Body of pancreas (tissue), 4 donors: ENCODE data around the gene CPSF3. TPM values are rescaled to one million over a fixed set of nuclear protein-coding genes. Genes with fewer than 3 reads are reported as not detected.

Experiments
- ATAC-seq: fragments of 150-250 bp; one replicate; pipeline ENCODE4 v1.9.1; 2016
- DNase-seq, 4 donors: peaks; one replicate each; pipeline ENCODE4 v3.0.0-alpha.2; 2019
- H3K27ac ChIP-seq, 4 donors: fragments of 200-600 bp; sonication (generic); 1 replicate in 3 of 4; 2 replicates in 1 of 4; pipeline versions ENCODE4 v1.5.1 to v1.6.1; 2016 to 2019; ENCODE audit warnings: mild to moderate bottlenecking in 1 of 4, mixed read lengths in 1 of 4, moderate library complexity in 1 of 4
- H3K27me3 ChIP-seq, 2 donors: fragments of 200-600 bp; sonication (generic); one replicate each; pipeline ENCODE4 v1.6.0; 2016; ENCODE audit warnings: mild to moderate bottlenecking in 1 of 2
- H3K36me3 ChIP-seq, 2 donors: fragments of 200-600 bp; sonication (generic); replicated peaks in 1 of 2; 2 replicates each; pipeline ENCODE4 v1.5.1; 2016; ENCODE audit warnings: low read depth in 2 of 2; ENCODE audit not compliant: insufficient read depth in 1 of 2
- H3K4me1 ChIP-seq: fragments of 200-600 bp; sonication (generic); one replicate; pipeline ENCODE4 v1.6.0; 2016
- H3K4me3 ChIP-seq, 2 donors: fragments of 200-600 bp; sonication (generic); 1 replicate in 1 of 2; 2 replicates in 1 of 2; pipeline ENCODE4 v1.5.1; 2016 to 2019
- H3K9me3 ChIP-seq, 3 donors: fragments of 200-600 bp; sonication (generic); 1 replicate in 2 of 3; 2 replicates in 1 of 3; pipeline ENCODE4 v1.5.1; 2016
- CTCF ChIP-seq, 7 experiments: fragments of 450-650 bp in 4 of 7; fragments of 200-600 bp in 3 of 7; sonication (generic) in 3 of 7; IDR thresholded peaks; one replicate each; pipeline ENCODE4 v1.5.1; 2016 to 2019; ENCODE audit warnings: antibody characterized with exemption in 7 of 7
- POLR2A ChIP-seq, 3 donors: fragments of 450-650 bp; IDR thresholded peaks; one replicate each; pipeline ENCODE4 v1.6.1; 2016; ENCODE audit warnings: antibody characterized with exemption in 3 of 3, mild to moderate bottlenecking in 2 of 3
- WGBS, 2 donors: methylation state at CpG; one replicate each; pipeline ENCODE4 v1.1.5; 2017; 5-methylcytosine and 5-hydroxymethylcytosine counted together
- intact Hi-C: fragments of 100-400 bp; cut with DNase I; formaldehyde crosslinking; loops from one replicate; pipeline ENCODE4 v1.15.1; 2023
- total RNA-seq, 2 donors: library from RNA; depleted of rRNA; stranded (reverse); fragments of >200 nt; gene quantifications; one replicate each; pipeline ENCODE4 v1.1.0, GENCODE V29; 2016

Gene CPSF3
- total RNA-seq, 2 donors from 2014 or later = 11.2 to 84.0 TPM

DNA sequence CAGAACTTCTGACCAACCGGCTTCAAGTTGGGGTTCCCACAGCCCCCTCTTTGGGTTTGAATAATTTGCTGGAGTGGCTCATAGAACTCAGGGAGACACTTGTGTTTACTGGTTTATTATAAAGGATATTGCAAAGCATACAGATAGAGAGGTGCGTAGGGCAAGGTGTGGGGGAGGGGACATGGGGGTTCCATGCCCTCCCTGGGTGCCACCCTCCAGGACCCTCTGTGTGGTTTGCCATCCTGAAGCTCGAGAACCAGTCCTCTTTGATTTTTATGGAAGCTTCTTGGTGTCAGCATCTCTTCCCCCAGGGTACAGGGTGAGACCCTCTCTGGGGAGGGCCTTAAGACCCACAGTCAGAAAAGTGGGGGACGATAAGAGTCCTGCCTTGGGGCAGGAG lies 38.9 kb upstream of the CPSF3 start:
- Histone ChIP-seq H3K4me3 (no peak overlapping the region), H3K27ac (no peak overlapping the region), H3K27me3 (no peaks in the 10 kb centered on the region), H3K36me3 (peaks cover 0 to 5% of the 10 kb centered on the region in 2 donors), H3K9me3 (no peaks in the 10 kb centered on the region), H3K4me1 (peaks cover 4% of the 10 kb centered on the region)
- WGBS, 2 donors = 88 to 94% methylated on average over 4 of the region's 4 CpGs
- intact Hi-C loops = no loop called here
- ATAC-seq = no peak
- no peak for DNase-seq
- TF ChIP-seq POLR2A (IDR thresholded peaks at IDR 0.05) = no peak
- TF ChIP-seq CTCF (IDR thresholded peaks at IDR 0.05) = no peak

- no peak for ATAC-seq
- intact Hi-C loops = no loop called here
- H3K27me3 ChIP-seq = no peaks in the 10 kb centered on the region
- no peak for DNase-seq
- TF ChIP-seq CTCF (IDR thresholded peaks at IDR 0.05) (no peak), POLR2A (IDR thresholded peaks at IDR 0.05) (no peak)
- H3K4me1 ChIP-seq = peaks cover 4% of the 10 kb centered on the region
- H3K27ac ChIP-seq = peak overlapping the region in 2 of 4 donors; percentile 51 to 68
- 76 to 85% methylated on average over 6 of the region's 6 CpGs for WGBS, 2 donors
- no peaks in the 10 kb centered on the region for H3K9me3 ChIP-seq
- peaks cover 0 to 6% of the 10 kb centered on the region in 2 donors for H3K36me3 ChIP-seq
- no peak overlapping the region for H3K4me3 ChIP-seq
These were observed 37.6 kb upstream of the CPSF3 start for GRCh38 chr2:9385841-9386240.

- DNase-seq (no peak), ATAC-seq (no peak)
- 88 to 90% methylated on average over 11 of the region's 11 CpGs for WGBS, 2 donors
- intact Hi-C loops = no loop called here
- Histone ChIP-seq H3K4me3 (no peak overlapping the region), H3K9me3 (no peaks in the 10 kb centered on the region), H3K4me1 (peaks cover 4% of the 10 kb centered on the region), H3K36me3 (peaks cover 0 to 4% of the 10 kb centered on the region in 2 donors), H3K27ac (no peak overlapping the region), H3K27me3 (no peaks in the 10 kb centered on the region)
- TF ChIP-seq CTCF (IDR thresholded peaks at IDR 0.05) (no peak), POLR2A (IDR thresholded peaks at IDR 0.05) (no peak)
These were observed 35.2 kb upstream of the CPSF3 start for GRCh38 chr2:9388199-9388681.

DNA sequence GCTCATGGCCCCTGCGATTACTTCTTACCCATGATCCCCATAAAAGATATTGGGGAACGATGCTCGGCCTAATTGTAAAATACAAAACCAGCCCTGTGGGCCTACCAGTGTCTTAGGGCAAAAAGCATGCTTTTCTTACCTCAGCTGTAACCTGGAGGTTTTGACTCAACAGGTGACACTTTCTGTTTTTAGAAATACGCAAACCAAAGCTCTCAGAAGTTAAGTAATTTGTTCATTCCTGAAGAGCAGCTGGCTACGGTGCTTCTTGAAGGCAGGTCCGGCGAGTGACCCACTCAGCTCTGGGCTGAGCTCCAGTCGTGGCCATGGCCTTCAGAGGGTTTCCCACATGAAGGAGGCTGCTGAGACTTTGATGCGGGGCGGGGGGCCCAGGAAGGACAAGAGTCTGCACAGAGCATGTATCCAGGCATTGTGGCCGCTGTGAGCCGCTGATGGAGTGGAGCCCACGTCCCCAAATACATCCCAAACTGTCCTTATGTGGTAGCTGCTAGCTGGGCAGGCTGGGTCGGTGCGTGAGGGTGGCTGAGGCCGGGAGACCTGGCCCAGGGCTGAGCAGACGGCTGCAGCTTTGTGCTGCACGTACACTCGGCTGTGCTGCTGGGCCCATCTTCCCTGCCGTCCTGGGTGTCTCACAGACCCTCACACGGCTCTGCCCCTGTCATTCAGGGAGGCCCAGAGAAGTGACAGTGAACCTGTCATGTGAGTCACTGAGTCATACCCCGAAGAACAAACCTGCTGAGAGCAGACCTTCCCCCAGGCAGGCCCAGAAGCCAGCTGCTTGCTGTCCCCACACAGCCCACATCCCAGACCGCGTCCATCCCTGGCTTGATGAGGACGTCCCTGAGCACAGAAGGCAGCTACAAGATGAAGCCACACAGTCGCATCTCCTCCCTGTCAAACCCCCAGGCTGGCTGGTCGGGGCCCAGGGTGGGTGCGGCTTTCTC lies 34.2 kb upstream of the CPSF3 start:
- no peaks in the 10 kb centered on the region for H3K9me3 ChIP-seq
- no peaks in the 10 kb centered on the region for H3K27me3 ChIP-seq
- DNase-seq = no peak
- peaks cover 4% of the 10 kb centered on the region for H3K4me1 ChIP-seq
- ATAC-seq = no peak
- H3K36me3 ChIP-seq = peaks cover 0 to 4% of the 10 kb centered on the region in 2 donors
- TF ChIP-seq CTCF (IDR thresholded peaks at IDR 0.05) = no peak
- no peak for TF ChIP-seq POLR2A (IDR thresholded peaks at IDR 0.05)
- 88 to 90% methylated on average over 22 to 27 of the region's 28 CpGs for WGBS, 2 donors
- H3K4me3 ChIP-seq = no peak overlapping the region
- intact Hi-C loops = no loop called here
- H3K27ac ChIP-seq = no peak overlapping the region
